Measurements from ENCODE around the gene APOC1.
"Not testable (repeated sequence)": the region's sequence is repeated elsewhere in the genome, so short reads cannot be mapped to it uniquely, and the experiment has no call there.

Gene APOC1

GRCh38 chr19:44890366-44891015 is 23.9 kb upstream of the APOC1 start:
- DNase-seq (ENCODE audit: low spot score): peak; percentile 100

GRCh38 chr19:44891016-44891882 is 23.2 kb upstream of the APOC1 start, which contains the start of gene TOMM40:
TSS of gene TOMM40 (plus strand) at chr19:44891254. CDS start at chr19:44891416, 162 bp downstream.
- peak; percentile 100 for DNase-seq (ENCODE audit: low spot score)

GRCh38 chr19:44892932-44893331 is 21.5 kb upstream of the APOC1 start:
- no peak for DNase-seq (ENCODE audit: low spot score)

- no peak for DNase-seq (ENCODE audit: low spot score)
Observed at GRCh38 chr19:44893332-44894051, 20.9 kb upstream of the APOC1 start.

- no peak for DNase-seq (ENCODE audit: low spot score)
Observed at GRCh38 chr19:44894052-44894400, 20.4 kb upstream of the APOC1 start.

GRCh38 chr19:44894946-44895345 is 19.5 kb upstream of the APOC1 start:
- DNase-seq (ENCODE audit: low spot score): no peak

- no peak for DNase-seq (ENCODE audit: low spot score)
Observed at GRCh38 chr19:44897835-44898234, 16.6 kb upstream of the APOC1 start.

GRCh38 chr19:44900328-44901244 is 13.8 kb upstream of the APOC1 start:
- no peak for DNase-seq (ENCODE audit: low spot score)

- no peak for DNase-seq (ENCODE audit: low spot score)
Observed at GRCh38 chr19:44903216-44903601, 11.2 kb upstream of the APOC1 start.

GRCh38 chr19:44903602-44904425 is 10.6 kb upstream of the APOC1 start:
- DNase-seq (ENCODE audit: low spot score): peak; percentile 77

- DNase-seq (ENCODE audit: low spot score): peak; percentile 43
Observed at GRCh38 chr19:44904426-44904994, 9.9 kb upstream of the APOC1 start.

GRCh38 chr19:44905437-44906160 is 8.8 kb upstream of the APOC1 start, which contains the start of gene APOE:
TSS of gene APOE (plus strand) at chr19:44905796. CDS start at chr19:44906625, 829 bp downstream.
- DNase-seq (ENCODE audit: low spot score): no peak

- DNase-seq (ENCODE audit: low spot score): no peak
Observed at GRCh38 chr19:44907613-44908012, 6.8 kb upstream of the APOC1 start.

- DNase-seq (ENCODE audit: low spot score): no peak
Observed at GRCh38 chr19:44908074-44908835, 6.2 kb upstream of the APOC1 start.

- no peak for DNase-seq (ENCODE audit: low spot score)
Observed at GRCh38 chr19:44908836-44909261, 5.6 kb upstream of the APOC1 start.

GRCh38 chr19:44909775-44910174 is 4.6 kb upstream of the APOC1 start:
- no peak for DNase-seq (ENCODE audit: low spot score)

- DNase-seq (ENCODE audit: low spot score): not testable (repeated sequence)
Observed at GRCh38 chr19:44911896-44912295, 2.5 kb upstream of the APOC1 start.

- no peak for DNase-seq (ENCODE audit: low spot score)
Observed at GRCh38 chr19:44912854-44913253, 1.6 kb upstream of the APOC1 start.
